Astrocyte of the cerebellum (primary cell): ENCODE measurements around the gene TIMELESS.
"Not testable (repeated sequence)": the region's sequence is repeated elsewhere in the genome, so short reads cannot be mapped to it uniquely, and the experiment has no call there.

Experiments
- DNase-seq: peaks from one replicate; pipeline ENCODE4 v3.0.0-alpha.2; 2011; ENCODE audit warnings: low read depth
- H3K4me3 ChIP-seq: 2 replicates; pipeline ENCODE4 v1.5.1; 2011; ENCODE audit warnings: mild to moderate bottlenecking, low read depth, low read length, moderate library complexity
- CTCF ChIP-seq: IDR thresholded peaks from 2 replicates; pipeline ENCODE4 v1.5.1; 2012; ENCODE audit warnings: low read length, low read depth, moderate library complexity, mild to moderate bottlenecking; ENCODE audit errors: missing control alignments
- in situ Hi-C: cut with HindIII; loops from 2 replicates; pipeline ENCODE4 v1.10.0; 2017; ENCODE audit warnings: low sequenced_read_pairs

The TIMELESS gene

GRCh38 chr12:56408799-56409417 is 40.3 kb downstream of the TIMELESS start:
- no peak overlapping the region for H3K4me3 ChIP-seq
- in situ Hi-C loops, result no loop called here
- DNase-seq, result no peak
- no peak for TF ChIP-seq CTCF

GRCh38 chr12:56404227-56404626 is 45.0 kb downstream of the TIMELESS start:
- H3K4me3 ChIP-seq, DNase-seq, in situ Hi-C loops: not testable (repeated sequence)

- DNase-seq, in situ Hi-C loops, H3K4me3 ChIP-seq: not testable (repeated sequence)
Observed at GRCh38 chr12:56401612-56402011, 47.6 kb downstream of the TIMELESS start.

- in situ Hi-C loops, DNase-seq, H3K4me3 ChIP-seq: not testable (repeated sequence)
Observed at GRCh38 chr12:56401125-56401524, 48.1 kb downstream of the TIMELESS start.

- DNase-seq, H3K4me3 ChIP-seq, in situ Hi-C loops: not testable (repeated sequence)
Observed at GRCh38 chr12:56399466-56399865, 49.8 kb downstream of the TIMELESS start.

- TF ChIP-seq CTCF, result no peak
- in situ Hi-C loops, result no loop called here
- no peak overlapping the region for H3K4me3 ChIP-seq
- DNase-seq, result no peak
Observed at GRCh38 chr12:56398324-56398723, 50.9 kb downstream of the TIMELESS start.

- H3K4me3 ChIP-seq, result no peak overlapping the region
- DNase-seq, result no peak
- in situ Hi-C loops, result no loop called here
- TF ChIP-seq CTCF, result no peak
Observed at GRCh38 chr12:56392331-56392730, 56.9 kb downstream of the TIMELESS start.

- TF ChIP-seq CTCF, result no peak
- in situ Hi-C loops, result no loop called here
- DNase-seq, result no peak
- no peak overlapping the region for H3K4me3 ChIP-seq
Observed at GRCh38 chr12:56391721-56392120, 57.5 kb downstream of the TIMELESS start.

GRCh38 chr12:56389412-56389811 is 59.8 kb downstream of the TIMELESS start:
- no peak for TF ChIP-seq CTCF
- in situ Hi-C loops, result no loop called here
- H3K4me3 ChIP-seq, result no peak overlapping the region
- DNase-seq, result no peak
